ENCODE data around the gene NTSR1. TPM values are rescaled to one million over a fixed set of nuclear protein-coding genes. Genes with fewer than 3 reads are reported as not detected.

NTSR1 gene
- total RNA-seq, 1 donor from 2014 or later, result 0.08 TPM

DNA sequence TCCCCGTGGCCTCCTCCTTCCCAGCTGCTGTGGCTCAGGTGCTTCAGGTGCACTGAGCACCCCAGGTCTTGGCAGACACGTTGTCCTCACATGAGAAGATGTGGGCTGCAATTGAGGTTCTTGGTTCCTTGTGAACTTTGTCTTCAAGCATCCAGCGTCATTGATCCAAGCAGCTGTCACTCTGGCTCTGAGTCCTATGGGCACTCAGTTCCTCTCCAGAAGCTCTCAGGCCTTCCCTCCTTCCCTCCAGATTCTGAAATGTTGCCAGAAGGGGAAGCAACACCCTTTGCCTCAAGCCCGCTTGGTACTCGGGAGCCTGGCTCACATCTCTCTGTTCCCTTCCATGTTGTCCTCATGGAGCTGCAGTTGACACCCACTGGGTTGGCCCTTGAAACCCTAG lies 79.2 kb downstream of the NTSR1 start:
- TF ChIP-seq, protein P1, sequence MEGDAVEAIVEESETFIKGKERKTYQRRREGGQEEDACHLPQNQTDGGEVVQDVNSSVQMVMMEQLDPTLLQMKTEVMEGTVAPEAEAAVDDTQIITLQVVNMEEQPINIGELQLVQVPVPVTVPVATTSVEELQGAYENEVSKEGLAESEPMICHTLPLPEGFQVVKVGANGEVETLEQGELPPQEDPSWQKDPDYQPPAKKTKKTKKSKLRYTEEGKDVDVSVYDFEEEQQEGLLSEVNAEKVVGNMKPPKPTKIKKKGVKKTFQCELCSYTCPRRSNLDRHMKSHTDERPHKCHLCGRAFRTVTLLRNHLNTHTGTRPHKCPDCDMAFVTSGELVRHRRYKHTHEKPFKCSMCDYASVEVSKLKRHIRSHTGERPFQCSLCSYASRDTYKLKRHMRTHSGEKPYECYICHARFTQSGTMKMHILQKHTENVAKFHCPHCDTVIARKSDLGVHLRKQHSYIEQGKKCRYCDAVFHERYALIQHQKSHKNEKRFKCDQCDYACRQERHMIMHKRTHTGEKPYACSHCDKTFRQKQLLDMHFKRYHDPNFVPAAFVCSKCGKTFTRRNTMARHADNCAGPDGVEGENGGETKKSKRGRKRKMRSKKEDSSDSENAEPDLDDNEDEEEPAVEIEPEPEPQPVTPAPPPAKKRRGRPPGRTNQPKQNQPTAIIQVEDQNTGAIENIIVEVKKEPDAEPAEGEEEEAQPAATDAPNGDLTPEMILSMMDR (IDR thresholded peaks at IDR 0.05; ENCODE audit: insufficient read depth, low read length, poor library complexity, severe bottlenecking), result no peak
- peaks cover 9% of the 10 kb centered on the region for H3K27me3 ChIP-seq (ENCODE audit: control insufficient read depth, insufficient read depth, low read length)
- H3K4me3 ChIP-seq (ENCODE audit: low read depth, low read length), result no peak overlapping the region
- DNase-seq (ENCODE audit: low read depth), result no peak
- no peaks in the 10 kb centered on the region for H3K36me3 ChIP-seq (ENCODE audit: control insufficient read depth, insufficient read depth, low read length)

DNA sequence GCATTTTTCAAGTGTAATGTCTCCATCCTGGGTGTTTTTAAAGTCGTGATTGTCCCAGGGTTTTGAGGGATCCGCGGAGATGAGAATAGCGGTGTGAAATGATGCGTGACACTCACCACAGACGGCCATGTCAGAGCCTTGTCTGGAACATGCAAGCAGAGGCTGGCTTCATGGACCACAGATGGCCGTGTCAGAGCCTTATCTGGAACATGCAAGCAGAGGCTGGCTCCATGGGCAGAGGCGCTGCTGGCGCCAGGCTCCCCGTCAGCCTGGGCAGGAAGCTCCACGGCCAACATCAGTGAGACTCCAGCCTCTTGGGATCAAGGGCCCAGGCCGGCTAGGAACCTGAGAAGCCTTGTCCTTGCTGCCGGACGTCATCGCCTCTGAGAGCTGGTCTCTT lies 80.0 kb downstream of the NTSR1 start:
- TF ChIP-seq, protein P1 (IDR thresholded peaks at IDR 0.05; ENCODE audit: insufficient read depth, low read length, poor library complexity, severe bottlenecking), result no peak
- Histone ChIP-seq H3K36me3 (ENCODE audit: control insufficient read depth, insufficient read depth, low read length) (no peaks in the 10 kb centered on the region), H3K27me3 (ENCODE audit: control insufficient read depth, insufficient read depth, low read length) (peaks cover 9% of the 10 kb centered on the region), H3K4me3 (ENCODE audit: low read depth, low read length) (no peak overlapping the region)
- no peak for DNase-seq (ENCODE audit: low read depth)

DNA sequence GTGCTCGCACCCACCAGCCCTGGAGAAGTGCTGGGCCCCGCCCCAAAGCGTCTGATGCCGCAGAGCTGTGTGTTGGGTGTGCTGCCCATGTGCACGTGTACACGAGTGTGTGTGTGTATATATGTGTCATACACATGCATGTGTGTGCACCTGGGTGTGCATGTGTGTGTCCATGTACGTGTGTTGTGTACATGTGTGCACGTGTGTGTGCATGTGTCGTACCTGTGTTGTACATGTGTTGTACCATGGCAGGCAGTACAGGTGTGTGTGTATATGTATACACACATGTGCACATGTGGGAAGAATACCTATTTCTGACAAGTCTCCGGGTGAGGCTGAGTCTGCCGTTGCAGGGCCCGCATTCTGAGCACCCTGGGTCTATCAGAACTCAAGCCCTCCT lies 81.4 kb downstream of the NTSR1 start:
- TF ChIP-seq, protein P1 (IDR thresholded peaks at IDR 0.05; ENCODE audit: insufficient read depth, low read length, poor library complexity, severe bottlenecking), result no peak
- DNase-seq (ENCODE audit: low read depth), result no peak
- peaks cover 9% of the 10 kb centered on the region for H3K27me3 ChIP-seq (ENCODE audit: control insufficient read depth, insufficient read depth, low read length)
- no peaks in the 10 kb centered on the region for H3K36me3 ChIP-seq (ENCODE audit: control insufficient read depth, insufficient read depth, low read length)
- H3K4me3 ChIP-seq (ENCODE audit: low read depth, low read length), result no peak overlapping the region

DNA sequence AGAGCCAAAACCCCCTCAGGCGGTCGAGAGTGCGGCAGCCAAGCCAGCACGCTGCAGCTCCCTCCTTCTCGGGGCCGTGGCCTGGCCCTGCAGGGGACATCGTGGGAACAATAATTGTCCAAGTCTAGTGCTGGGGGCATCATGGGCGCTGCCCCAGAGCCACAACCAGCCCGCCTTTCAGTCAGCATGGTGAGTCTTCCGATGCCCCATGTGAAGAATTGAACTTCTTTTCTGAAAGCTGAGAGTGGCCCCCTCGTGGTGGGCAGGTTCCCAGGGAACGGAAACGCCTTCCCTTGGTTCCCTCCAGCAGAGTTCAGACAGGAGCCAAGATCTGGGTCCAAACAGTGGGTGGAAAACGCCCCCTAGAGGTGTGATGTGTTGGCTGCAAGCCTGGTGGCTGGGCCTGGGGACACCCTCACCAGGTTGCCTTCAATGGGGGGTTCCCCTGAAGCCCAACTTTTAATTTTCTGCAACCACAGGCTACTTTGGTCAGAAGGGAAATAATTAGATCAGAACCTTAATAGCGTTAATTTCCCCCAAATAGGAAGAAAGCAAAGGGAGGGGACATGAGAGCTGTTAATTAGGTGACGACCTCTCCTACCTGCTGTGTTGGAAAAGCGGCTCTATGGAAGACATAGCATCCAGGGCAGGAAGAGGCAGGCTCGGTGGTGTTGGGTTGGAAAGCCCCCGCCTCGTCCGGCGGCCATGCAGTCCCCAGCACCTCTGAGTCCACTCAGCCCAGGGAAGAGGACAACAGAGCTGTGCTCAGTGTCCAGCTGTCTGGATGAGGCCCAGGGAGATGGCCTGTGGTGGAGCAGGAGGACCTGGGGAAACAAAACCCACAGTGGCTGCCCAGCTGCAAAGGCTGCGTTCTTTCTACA lies 82.9 kb downstream of the NTSR1 start:
- Histone ChIP-seq H3K27me3 (ENCODE audit: control insufficient read depth, insufficient read depth, low read length) (peaks cover 5% of the 10 kb centered on the region), H3K4me3 (ENCODE audit: low read depth, low read length) (no peak overlapping the region), H3K36me3 (ENCODE audit: control insufficient read depth, insufficient read depth, low read length) (no peaks in the 10 kb centered on the region)
- DNase-seq (ENCODE audit: low read depth), result no peak
- TF ChIP-seq, protein P1 (IDR thresholded peaks at IDR 0.05; ENCODE audit: insufficient read depth, low read length, poor library complexity, severe bottlenecking), result peak; percentile 98

DNA sequence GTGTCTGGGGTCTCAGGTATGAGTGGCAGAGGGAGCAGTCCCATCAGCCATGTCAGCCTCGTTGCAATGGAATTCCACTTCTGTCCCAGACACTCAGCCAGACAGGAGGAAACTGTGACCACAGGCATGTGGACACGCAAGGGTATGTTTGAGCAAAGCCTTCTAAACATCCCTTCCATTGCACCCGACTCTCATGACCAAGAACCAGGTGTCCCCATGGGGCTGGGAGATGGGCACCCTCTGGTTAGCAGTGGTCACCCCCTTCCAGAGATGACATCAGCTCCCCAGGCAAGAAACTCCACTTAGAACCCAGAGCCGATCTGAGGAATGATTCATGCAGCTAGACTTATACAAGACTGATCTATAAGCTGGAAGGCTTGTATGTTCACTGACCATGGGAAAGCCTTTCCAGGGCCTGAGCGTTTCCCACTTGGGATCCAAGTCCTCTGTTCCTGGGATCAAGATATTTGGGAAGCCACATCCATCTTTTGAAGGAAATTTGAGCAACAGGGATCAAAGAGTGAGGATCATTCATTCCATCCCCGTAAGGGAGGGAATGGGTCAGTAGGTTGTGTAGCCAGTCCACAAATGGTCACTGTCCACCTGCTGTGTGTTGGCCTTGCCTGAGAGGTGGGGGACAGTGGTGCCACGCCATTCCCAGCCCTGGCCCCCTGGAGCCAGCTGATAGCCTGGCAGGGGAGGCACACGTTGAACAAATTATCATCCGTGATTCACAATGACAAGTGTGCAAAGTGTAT lies 83.7 kb downstream of the NTSR1 start:
- H3K36me3 ChIP-seq (ENCODE audit: control insufficient read depth, insufficient read depth, low read length), result no peaks in the 10 kb centered on the region
- H3K27me3 ChIP-seq (ENCODE audit: control insufficient read depth, insufficient read depth, low read length), result peaks cover 3% of the 10 kb centered on the region
- no peak overlapping the region for H3K4me3 ChIP-seq (ENCODE audit: low read depth, low read length)
- no peak for DNase-seq (ENCODE audit: low read depth)
- TF ChIP-seq, protein P1 (IDR thresholded peaks at IDR 0.05; ENCODE audit: insufficient read depth, low read length, poor library complexity, severe bottlenecking), result no peak

Measured in kidney epithelial cell (primary cell).